ENCODE results near the gene TAGLN2.
"Not testable (repeated sequence)": the region's sequence is repeated elsewhere in the genome, so short reads cannot be mapped to it uniquely, and the experiment has no call there.

The TAGLN2 gene

GRCh38 chr1:159920651-159921050, 4.7 kb downstream of the TAGLN2 start:
- no peak for FAIRE-seq

GRCh38 chr1:159920202-159920601, 5.1 kb downstream of the TAGLN2 start:
- no peak for FAIRE-seq

- FAIRE-seq, result no peak
Measured at GRCh38 chr1:159919236-159919865, 6.0 kb downstream of the TAGLN2 start.

GRCh38 chr1:159918352-159919200, 6.7 kb downstream of the TAGLN2 start:
- no peak for FAIRE-seq

GRCh38 chr1:159917533-159918351, 7.6 kb downstream of the TAGLN2 start:
- no peak for FAIRE-seq

- no peak for FAIRE-seq
Measured at GRCh38 chr1:159916242-159917051, 8.9 kb downstream of the TAGLN2 start.

GRCh38 chr1:159915571-159916241, 9.6 kb downstream of the TAGLN2 start:
- no peak for FAIRE-seq

- no peak for FAIRE-seq
Measured at GRCh38 chr1:159914252-159915018, 10.9 kb downstream of the TAGLN2 start.

- FAIRE-seq, result no peak
Measured at GRCh38 chr1:159913451-159914192, 11.7 kb downstream of the TAGLN2 start.

GRCh38 chr1:159911326-159912070, 13.8 kb downstream of the TAGLN2 start:
- no peak for FAIRE-seq

- FAIRE-seq, result no peak
Measured at GRCh38 chr1:159908031-159908940, 17.0 kb downstream of the TAGLN2 start.

GRCh38 chr1:159906960-159907359, 18.3 kb downstream of the TAGLN2 start:
- no peak for FAIRE-seq

- not testable (repeated sequence) for FAIRE-seq
Measured at GRCh38 chr1:159904036-159904435, 21.3 kb downstream of the TAGLN2 start.

GRCh38 chr1:159902541-159902940, 22.8 kb downstream of the TAGLN2 start:
- FAIRE-seq, result no peak

GRCh38 chr1:159900755-159901360, 24.4 kb downstream of the TAGLN2 start:
- FAIRE-seq, result no peak

- no peak for FAIRE-seq
Measured at GRCh38 chr1:159900086-159900680, 25.1 kb downstream of the TAGLN2 start, which contains the start of gene CFAP45. Gene CFAP45 (minus strand): TSS chr1:159900165. CDS start chr1:159900098, 67 bp downstream.

- FAIRE-seq, result not testable (repeated sequence)
Measured at GRCh38 chr1:159899634-159900033, 25.7 kb downstream of the TAGLN2 start.

Measured in endometrium (tissue), 2 donors.